ENCODE data around the gene ZNF385B. TPM values are rescaled to one million over a fixed set of nuclear protein-coding genes. Genes with fewer than 3 reads are reported as not detected.
"Not testable (repeated sequence)": the region's sequence is repeated elsewhere in the genome, so short reads cannot be mapped to it uniquely, and the experiment has no call there.

ZNF385B gene
- total RNA-seq, 4 donors from 2014 or later: 2.2 to 5.0 (median 4.0) TPM

GRCh38 chr2:179890666-179891065 is 29.3 kb upstream of the ZNF385B start:
- Histone ChIP-seq H3K4me1 (no peaks in the 10 kb centered on the region), H3K36me3 (no peaks in the 10 kb centered on the region), H3K27ac (replicated peaks in 1 of 4) (no peak overlapping the region), H3K9me3 (peaks cover 0 to 4% (median 2%) of the 10 kb centered on the region in 4 donors), H3K4me3 (no peak overlapping the region), H3K27me3 (no peaks in the 10 kb centered on the region)
- DNase-seq (ENCODE audit: extremely low spot score): no peak
- intact Hi-C loops (cut with DNase I): no loop called here
- no peak for TF ChIP-seq POLR2AphosphoS5 (IDR thresholded peaks at IDR 0.05)
- no peak for TF ChIP-seq EP300 (IDR thresholded peaks at IDR 0.05)
- TF ChIP-seq POLR2A (IDR thresholded peaks at IDR 0.05; ENCODE audit: low read depth): no peak
- TF ChIP-seq CTCF (IDR thresholded peaks at IDR 0.05): no peak

GRCh38 chr2:179888642-179889041 is 27.2 kb upstream of the ZNF385B start:
- H3K9me3 ChIP-seq; H3K27me3 ChIP-seq; intact Hi-C loops (cut with DNase I); H3K27ac ChIP-seq (replicated peaks in 1 of 4); H3K4me1 ChIP-seq; H3K36me3 ChIP-seq; H3K4me3 ChIP-seq; DNase-seq (ENCODE audit: extremely low spot score): not testable (repeated sequence)
- WGBS: 89% methylated on average over 6 of the region's 6 CpGs

- Histone ChIP-seq H3K4me3 (no peak overlapping the region), H3K36me3 (no peaks in the 10 kb centered on the region), H3K9me3 (peaks cover 0 to 4% (median 2%) of the 10 kb centered on the region in 4 donors), H3K27me3 (no peaks in the 10 kb centered on the region), H3K4me1 (no peaks in the 10 kb centered on the region), H3K27ac (replicated peaks in 1 of 4) (no peak overlapping the region)
- DNase-seq (ENCODE audit: extremely low spot score): no peak
- TF ChIP-seq EP300 (IDR thresholded peaks at IDR 0.05) (no peak), CTCF (IDR thresholded peaks at IDR 0.05) (no peak), POLR2AphosphoS5 (IDR thresholded peaks at IDR 0.05) (no peak), POLR2A (IDR thresholded peaks at IDR 0.05; ENCODE audit: low read depth) (no peak)
- 86% methylated on average over 8 of the region's 8 CpGs for WGBS
- intact Hi-C loops (cut with DNase I): no loop called here
These were observed 22.8 kb upstream of the ZNF385B start for GRCh38 chr2:179884193-179884592.

- DNase-seq (ENCODE audit: extremely low spot score): no peak
- Histone ChIP-seq H3K36me3 (no peaks in the 10 kb centered on the region), H3K4me3 (no peak overlapping the region), H3K27me3 (no peaks in the 10 kb centered on the region), H3K4me1 (no peaks in the 10 kb centered on the region), H3K9me3 (no peaks in the 10 kb centered on the region), H3K27ac (replicated peaks in 1 of 4) (no peak overlapping the region)
- WGBS: 93% methylated on average over 6 of the region's 6 CpGs
- intact Hi-C loops (cut with DNase I): no loop called here
- TF ChIP-seq CTCF (IDR thresholded peaks at IDR 0.05): no peak
- TF ChIP-seq EP300 (IDR thresholded peaks at IDR 0.05): no peak
- TF ChIP-seq POLR2A (IDR thresholded peaks at IDR 0.05; ENCODE audit: low read depth): no peak
- no peak for TF ChIP-seq POLR2AphosphoS5 (IDR thresholded peaks at IDR 0.05)
These were observed 21.7 kb upstream of the ZNF385B start for GRCh38 chr2:179882851-179883806.

GRCh38 chr2:179877601-179878364 is 16.4 kb upstream of the ZNF385B start:
- H3K27ac ChIP-seq (replicated peaks in 1 of 4): peak overlapping the region in 2 of 4 donors; percentile 2 to 44
- H3K36me3 ChIP-seq: no peaks in the 10 kb centered on the region
- intact Hi-C loops (cut with DNase I): no loop called here
- H3K9me3 ChIP-seq: no peaks in the 10 kb centered on the region
- H3K27me3 ChIP-seq: no peaks in the 10 kb centered on the region
- DNase-seq (ENCODE audit: extremely low spot score): no peak
- H3K4me3 ChIP-seq: no peak overlapping the region
- H3K4me1 ChIP-seq: peaks cover 0 to 6% (median 0%) of the 10 kb centered on the region in 4 donors
- 55% methylated on average over 4 of the region's 4 CpGs for WGBS
- no peak for TF ChIP-seq CTCF (IDR thresholded peaks at IDR 0.05)
- no peak for TF ChIP-seq POLR2AphosphoS5 (IDR thresholded peaks at IDR 0.05)
- no peak for TF ChIP-seq POLR2A (IDR thresholded peaks at IDR 0.05; ENCODE audit: low read depth)
- TF ChIP-seq EP300 (IDR thresholded peaks at IDR 0.05): no peak

Data from esophagus muscularis mucosa (tissue), 4 donors.